ENCODE results near the gene EED.

The EED gene

GRCh38 chr11:86247608-86248007 is 3.1 kb downstream of the EED start:
- no peak for DNase-seq (ENCODE audit: low spot score in 2 of 2)
- Histone ChIP-seq H3K4me1 (peaks cover 57% of the 10 kb centered on the region), H3K9me3 (no peaks in the 10 kb centered on the region), H3K27me3 (ENCODE audit: low read depth) (no peaks in the 10 kb centered on the region), H3K4me3 (no peak overlapping the region), H3K36me3 (replicated peaks) (no peaks in the 10 kb centered on the region)
- in situ Hi-C loops (cut with MboI; ENCODE audit: low sequenced_read_pairs) = no loop called here

DNA sequence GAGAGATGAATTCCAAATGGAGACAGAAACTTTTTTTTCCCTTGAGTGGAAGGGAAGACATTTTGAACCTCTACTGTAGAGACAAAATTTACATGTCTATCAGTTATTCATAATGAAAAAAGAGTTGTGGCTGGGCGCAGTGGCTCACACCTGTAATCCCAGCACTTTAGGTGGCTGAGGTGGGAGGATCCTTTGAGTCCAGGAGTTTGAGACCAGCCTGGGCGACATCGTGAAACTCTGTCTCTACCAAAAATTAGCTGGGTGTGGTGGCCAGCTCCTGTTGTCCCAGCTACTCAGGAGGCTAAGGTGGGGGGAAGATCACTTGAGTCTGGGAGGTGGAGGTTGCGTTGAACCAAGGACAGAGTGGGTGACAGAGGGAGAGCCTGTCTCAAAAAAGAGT is 4.1 kb downstream of the EED start:
- in situ Hi-C loops (cut with MboI; ENCODE audit: low sequenced_read_pairs) = no loop called here
- peak in 1 of 2 experiments; percentile 17 for DNase-seq (ENCODE audit: low spot score in 2 of 2)
- H3K9me3 ChIP-seq = no peaks in the 10 kb centered on the region
- H3K36me3 ChIP-seq (replicated peaks) = no peaks in the 10 kb centered on the region
- peaks cover 47% of the 10 kb centered on the region for H3K4me1 ChIP-seq
- H3K4me3 ChIP-seq = no peak overlapping the region
- no peaks in the 10 kb centered on the region for H3K27me3 ChIP-seq (ENCODE audit: low read depth)

GRCh38 chr11:86249307-86250098 is 5.0 kb downstream of the EED start:
- in situ Hi-C loops (cut with MboI; ENCODE audit: low sequenced_read_pairs) = no loop called here
- no peaks in the 10 kb centered on the region for H3K9me3 ChIP-seq
- peaks cover 42% of the 10 kb centered on the region for H3K4me1 ChIP-seq
- H3K4me3 ChIP-seq = no peak overlapping the region
- H3K36me3 ChIP-seq (replicated peaks) = no peaks in the 10 kb centered on the region
- no peaks in the 10 kb centered on the region for H3K27me3 ChIP-seq (ENCODE audit: low read depth)
- peak in 1 of 2 experiments; percentile 24 for DNase-seq (ENCODE audit: low spot score in 2 of 2)

DNA sequence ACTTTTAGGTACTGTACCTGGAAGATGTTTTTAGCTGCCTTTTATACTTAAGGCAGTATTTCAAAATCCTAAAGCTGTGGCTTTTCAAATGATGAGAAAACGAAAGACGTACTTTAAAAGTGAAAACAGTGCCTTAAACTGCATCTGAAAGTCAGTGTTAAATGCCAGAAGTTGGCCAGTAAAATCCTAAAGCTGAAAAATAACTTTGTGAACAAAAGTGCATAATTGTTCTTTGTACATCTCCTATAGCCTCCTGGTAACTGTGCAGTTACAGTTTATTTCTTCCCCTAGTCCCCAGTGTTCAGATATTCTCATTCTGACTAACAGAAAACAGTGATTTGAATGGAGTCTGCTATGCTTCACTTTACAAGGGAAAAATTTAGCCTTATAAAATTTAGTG is 6.8 kb downstream of the EED start:
- peaks cover 49% of the 10 kb centered on the region for H3K4me1 ChIP-seq
- no peaks in the 10 kb centered on the region for H3K9me3 ChIP-seq
- H3K27me3 ChIP-seq (ENCODE audit: low read depth) = no peaks in the 10 kb centered on the region
- in situ Hi-C loops (cut with MboI; ENCODE audit: low sequenced_read_pairs) = no loop called here
- no peak overlapping the region for H3K4me3 ChIP-seq
- no peak for DNase-seq (ENCODE audit: low spot score in 2 of 2)
- no peaks in the 10 kb centered on the region; the same call in 1 of the 2 replicates for H3K36me3 ChIP-seq (replicated peaks)

GRCh38 chr11:86255896-86256295 is 11.3 kb downstream of the EED start:
- no peaks in the 10 kb centered on the region for H3K27me3 ChIP-seq (ENCODE audit: low read depth)
- peaks cover 13% of the 10 kb centered on the region for H3K36me3 ChIP-seq (replicated peaks)
- no peak for DNase-seq (ENCODE audit: low spot score in 2 of 2)
- no peaks in the 10 kb centered on the region for H3K9me3 ChIP-seq
- peaks cover 14% of the 10 kb centered on the region for H3K4me1 ChIP-seq
- H3K4me3 ChIP-seq = no peak overlapping the region
- in situ Hi-C loops (cut with MboI; ENCODE audit: low sequenced_read_pairs) = no loop called here

DNA sequence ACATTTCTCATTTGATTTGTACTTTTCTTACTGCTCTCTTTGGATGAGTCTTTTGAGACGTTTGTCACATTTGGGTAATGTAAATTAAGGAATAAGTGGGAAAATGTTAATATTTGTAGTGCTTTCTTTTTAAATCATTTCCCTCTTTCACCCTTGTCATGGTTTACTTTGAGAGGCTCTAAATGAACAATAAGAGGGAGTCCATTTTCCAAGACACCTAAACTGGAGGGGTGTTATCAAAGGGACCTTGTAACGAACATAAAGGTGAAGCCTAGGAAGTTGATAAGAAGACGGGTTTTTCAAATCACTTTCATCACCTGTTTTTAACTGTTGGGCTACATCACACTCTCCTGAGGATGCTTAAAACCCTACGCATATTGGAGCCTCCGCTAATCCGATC is 12.1 kb downstream of the EED start:
- in situ Hi-C loops (cut with MboI; ENCODE audit: low sequenced_read_pairs) = no loop called here
- no peak for DNase-seq (ENCODE audit: low spot score in 2 of 2)
- peaks cover 13% of the 10 kb centered on the region for H3K36me3 ChIP-seq (replicated peaks)

DNA sequence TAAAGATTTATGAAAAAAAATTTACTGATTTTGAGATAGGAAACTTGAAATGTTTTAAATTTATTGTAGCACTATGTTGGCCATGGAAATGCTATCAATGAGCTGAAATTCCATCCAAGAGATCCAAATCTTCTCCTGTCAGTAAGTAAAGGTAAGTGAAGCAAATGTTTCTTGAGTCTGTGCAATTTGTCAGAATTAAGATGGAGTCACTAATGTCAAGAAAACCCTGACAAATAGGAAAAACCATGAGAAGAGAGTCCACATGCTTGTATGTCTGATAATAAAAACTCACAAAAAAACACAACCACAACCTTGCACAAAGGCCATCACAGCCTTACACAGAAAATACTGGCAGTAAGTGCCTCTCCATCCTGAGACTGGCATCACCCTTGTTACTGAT is 12.9 kb downstream of the EED start:
- peaks cover 13% of the 10 kb centered on the region for H3K36me3 ChIP-seq (replicated peaks)
- no peak for DNase-seq (ENCODE audit: low spot score in 2 of 2)
- no peak overlapping the region for H3K4me3 ChIP-seq
- H3K9me3 ChIP-seq = no peaks in the 10 kb centered on the region
- H3K27me3 ChIP-seq (ENCODE audit: low read depth) = no peaks in the 10 kb centered on the region
- in situ Hi-C loops (cut with MboI; ENCODE audit: low sequenced_read_pairs) = no loop called here
- H3K4me1 ChIP-seq = peaks cover 8% of the 10 kb centered on the region

More for the DNA sequence above, 12.1 kb downstream of the EED start:
- Histone ChIP-seq H3K9me3 (no peaks in the 10 kb centered on the region), H3K27me3 (ENCODE audit: low read depth) (no peaks in the 10 kb centered on the region), H3K4me3 (no peak overlapping the region), H3K4me1 (peaks cover 8% of the 10 kb centered on the region)

- peaks cover 8% of the 10 kb centered on the region for H3K4me1 ChIP-seq
- DNase-seq (ENCODE audit: low spot score in 2 of 2) = no peak
- H3K4me3 ChIP-seq = no peak overlapping the region
- peaks cover 13% of the 10 kb centered on the region for H3K36me3 ChIP-seq (replicated peaks)
- no peaks in the 10 kb centered on the region for H3K27me3 ChIP-seq (ENCODE audit: low read depth)
- in situ Hi-C loops (cut with MboI; ENCODE audit: low sequenced_read_pairs) = no loop called here
- H3K9me3 ChIP-seq = no peaks in the 10 kb centered on the region
These were observed 15.2 kb downstream of the EED start for GRCh38 chr11:86259730-86260129.

DNA sequence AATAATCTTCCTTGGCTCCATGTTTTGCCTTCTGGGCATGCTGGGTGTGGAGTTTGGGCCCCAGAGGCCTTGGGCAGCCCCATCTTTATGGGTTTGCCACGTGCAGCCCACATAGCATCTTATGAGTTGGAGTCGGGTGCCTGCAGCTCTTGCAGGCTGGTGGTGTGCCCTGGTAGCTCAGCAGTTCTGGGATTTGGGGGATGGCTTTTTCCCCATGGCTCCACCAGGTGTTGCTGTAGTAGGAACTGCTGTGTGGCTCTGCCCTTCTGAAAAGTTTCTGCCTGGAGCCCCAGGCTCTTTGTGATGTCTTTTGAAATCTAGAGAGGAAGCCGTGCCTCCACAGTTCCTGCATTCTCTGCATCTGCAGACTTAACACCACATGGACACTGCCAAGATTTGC is 16.8 kb downstream of the EED start:
- Histone ChIP-seq H3K36me3 (replicated peaks) (peaks cover 17% of the 10 kb centered on the region), H3K4me3 (no peak overlapping the region), H3K4me1 (no peaks in the 10 kb centered on the region; the same call in 1 of the 2 replicates), H3K27me3 (ENCODE audit: low read depth) (no peaks in the 10 kb centered on the region), H3K9me3 (no peaks in the 10 kb centered on the region)
- no peak for DNase-seq (ENCODE audit: low spot score in 2 of 2)
- in situ Hi-C loops (cut with MboI; ENCODE audit: low sequenced_read_pairs) = no loop called here

- no peaks in the 10 kb centered on the region for H3K27me3 ChIP-seq (ENCODE audit: low read depth)
- H3K9me3 ChIP-seq = no peaks in the 10 kb centered on the region
- in situ Hi-C loops (cut with MboI; ENCODE audit: low sequenced_read_pairs) = no loop called here
- DNase-seq (ENCODE audit: low spot score in 2 of 2) = no peak
- H3K4me1 ChIP-seq = no peaks in the 10 kb centered on the region; the same call in 1 of the 2 replicates
- H3K4me3 ChIP-seq = no peak overlapping the region
- H3K36me3 ChIP-seq (replicated peaks) = peaks cover 16% of the 10 kb centered on the region
These were observed 17.8 kb downstream of the EED start for GRCh38 chr11:86262387-86262786.

DNA sequence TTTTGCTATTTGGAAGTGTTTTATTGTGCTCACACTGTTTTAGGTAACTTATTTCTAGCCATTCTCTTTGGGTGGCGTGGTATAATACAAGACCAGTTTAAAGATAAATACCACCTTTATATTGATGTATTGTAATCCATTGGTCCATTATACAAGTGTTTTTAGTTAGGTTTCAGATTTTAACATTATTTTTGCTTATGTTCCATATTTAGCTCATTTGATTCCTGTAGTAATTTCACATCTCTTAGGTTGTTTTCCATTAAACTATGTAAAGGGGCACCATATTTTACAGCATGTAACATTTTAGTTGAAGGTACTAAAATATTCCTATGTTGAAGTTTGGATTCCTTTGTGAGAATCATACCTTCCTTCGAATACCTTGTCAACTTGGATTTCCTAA is 20.1 kb downstream of the EED start:
- Histone ChIP-seq H3K9me3 (no peaks in the 10 kb centered on the region), H3K36me3 (replicated peaks) (peaks cover 13% of the 10 kb centered on the region), H3K27me3 (ENCODE audit: low read depth) (no peaks in the 10 kb centered on the region), H3K4me3 (no peak overlapping the region), H3K4me1 (no peaks in the 10 kb centered on the region; the same call in 1 of the 2 replicates)
- DNase-seq (ENCODE audit: low spot score in 2 of 2) = no peak
- in situ Hi-C loops (cut with MboI; ENCODE audit: low sequenced_read_pairs) = no loop called here

DNA sequence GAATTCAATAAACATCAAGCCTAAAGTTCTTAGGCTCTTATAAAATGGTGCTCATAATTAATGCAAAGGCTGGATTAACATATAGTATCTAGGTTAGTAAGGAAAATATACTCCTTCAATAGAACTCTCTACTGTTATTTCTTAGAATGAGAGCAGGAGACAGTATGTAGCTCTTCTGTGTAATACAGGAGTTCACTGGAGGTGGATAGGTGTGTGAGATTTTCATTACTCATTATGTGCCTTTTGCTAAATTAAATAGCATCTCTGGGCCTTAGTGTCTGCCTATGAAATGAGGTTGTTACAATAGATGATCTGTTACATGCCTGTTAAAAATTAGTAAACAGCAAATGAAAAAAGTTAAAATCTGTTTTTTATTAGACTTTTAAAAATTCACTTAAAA is 20.6 kb downstream of the EED start:
- no peak for DNase-seq (ENCODE audit: low spot score in 2 of 2)
- H3K4me3 ChIP-seq = no peak overlapping the region
- in situ Hi-C loops (cut with MboI; ENCODE audit: low sequenced_read_pairs) = no loop called here
- no peaks in the 10 kb centered on the region for H3K27me3 ChIP-seq (ENCODE audit: low read depth)
- H3K9me3 ChIP-seq = no peaks in the 10 kb centered on the region
- H3K4me1 ChIP-seq = no peaks in the 10 kb centered on the region; the same call in 1 of the 2 replicates
- H3K36me3 ChIP-seq (replicated peaks) = peaks cover 11% of the 10 kb centered on the region

GRCh38 chr11:86269645-86270044 is 25.1 kb downstream of the EED start:
- H3K4me1 ChIP-seq = no peaks in the 10 kb centered on the region; the same call in 1 of the 2 replicates
- H3K36me3 ChIP-seq (replicated peaks) = peaks cover 14% of the 10 kb centered on the region; the same call in 1 of the 2 replicates
- in situ Hi-C loops (cut with MboI; ENCODE audit: low sequenced_read_pairs) = no loop called here
- no peaks in the 10 kb centered on the region for H3K27me3 ChIP-seq (ENCODE audit: low read depth)
- no peaks in the 10 kb centered on the region for H3K9me3 ChIP-seq
- no peak overlapping the region for H3K4me3 ChIP-seq
- DNase-seq (ENCODE audit: low spot score in 2 of 2) = no peak

DNA sequence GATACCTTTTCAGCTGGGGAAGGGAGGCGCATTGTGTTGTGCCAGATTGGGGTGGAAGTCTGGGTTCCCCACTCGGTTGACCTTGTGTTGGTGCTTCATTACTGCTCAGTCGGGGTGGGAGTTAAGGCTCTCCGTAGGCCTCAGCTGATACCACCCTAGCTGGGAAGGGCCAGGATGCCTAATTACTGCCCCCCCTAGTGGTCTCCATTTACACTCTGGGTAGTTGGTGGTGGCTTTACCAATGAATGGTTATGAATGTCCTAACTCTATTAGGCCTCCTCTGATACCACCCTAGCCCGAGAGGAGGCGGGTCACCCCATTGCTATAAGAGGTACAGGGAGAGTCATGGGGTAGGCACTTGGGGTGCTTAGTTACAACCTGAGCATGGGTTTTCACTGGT is 29.9 kb downstream of the EED start:
- H3K4me3 ChIP-seq = no peak overlapping the region
- peaks cover 25% of the 10 kb centered on the region for H3K36me3 ChIP-seq (replicated peaks)
- in situ Hi-C loops (cut with MboI; ENCODE audit: low sequenced_read_pairs) = no loop called here
- DNase-seq (ENCODE audit: low spot score in 2 of 2) = peak in 1 of 2 experiments; percentile 25
- H3K9me3 ChIP-seq = no peaks in the 10 kb centered on the region
- H3K4me1 ChIP-seq = peaks cover 13% of the 10 kb centered on the region
- H3K27me3 ChIP-seq (ENCODE audit: low read depth) = no peaks in the 10 kb centered on the region
